Left colon (tissue), 2 donors: Measurements from ENCODE around the gene TMEM9B. TPM values are rescaled to one million over a fixed set of nuclear protein-coding genes. Genes with fewer than 3 reads are reported as not detected.
"Not testable (repeated sequence)": the region's sequence is repeated elsewhere in the genome, so short reads cannot be mapped to it uniquely, and the experiment has no call there.

Experiments used
- ATAC-seq: fragments of 200-7000 bp; cut with Tn5 transposase; one replicate; pipeline ENCODE4 v1.9.1; 2020; ENCODE audit warnings: mild to moderate bottlenecking, moderate library complexity
- DNase-seq, 2 donors: peaks; one replicate each; pipeline ENCODE4 v3.0.0-alpha.2; 2020
- intact Hi-C, 2 donors: fragments of 100-400 bp; cut with DNase I in 1 of 2; cut with micrococcal nuclease in 1 of 2; formaldehyde crosslinking; loops; one replicate each; pipeline versions ENCODE4 v1.11.2 to v1.14.0; 2022; cut with DNase I, micrococcal nuclease
- long read RNA-seq: library from polyadenylated mRNA; unstranded; transcript quantifications from one replicate; pipeline ENCODE4 v2.0.0, GENCODE V29; 2021
- total RNA-seq, 2 donors: library from RNA; stranded (reverse); fragmentation: NEBNext Ultra II Directional; extraction: Animal tissue kit (Norgen Biotek cat#: 25700); gene quantifications; one replicate each; pipeline ENCODE4 v1.2.1, GENCODE V29; 2021
- donor health status: DM: no; HTN: no; CAD: no.
- donor health status: DM: yes; HTN: yes; CAD: no.

The TMEM9B gene
- 10 to 100 TPM; 90.2 to 90.8 TPM for total RNA-seq
- long read RNA-seq, transcript TMEM9B-205 (5 exons, 2,083 nt) = major isoform, 408 of 449 reads
- long read RNA-seq, transcript TMEM9B-201 (4 exons, 1,659 nt) = minor isoform, 25 of 449 reads
- long read RNA-seq, transcript TMEM9B-202 (5 exons, 1,433 nt) = minor isoform, 7 of 449 reads
- long read RNA-seq, partial matches to known transcripts = 2 of 449 reads
- long read RNA-seq, other reads (novel, unspliced or antisense) = 7 of 449 reads

DNA sequence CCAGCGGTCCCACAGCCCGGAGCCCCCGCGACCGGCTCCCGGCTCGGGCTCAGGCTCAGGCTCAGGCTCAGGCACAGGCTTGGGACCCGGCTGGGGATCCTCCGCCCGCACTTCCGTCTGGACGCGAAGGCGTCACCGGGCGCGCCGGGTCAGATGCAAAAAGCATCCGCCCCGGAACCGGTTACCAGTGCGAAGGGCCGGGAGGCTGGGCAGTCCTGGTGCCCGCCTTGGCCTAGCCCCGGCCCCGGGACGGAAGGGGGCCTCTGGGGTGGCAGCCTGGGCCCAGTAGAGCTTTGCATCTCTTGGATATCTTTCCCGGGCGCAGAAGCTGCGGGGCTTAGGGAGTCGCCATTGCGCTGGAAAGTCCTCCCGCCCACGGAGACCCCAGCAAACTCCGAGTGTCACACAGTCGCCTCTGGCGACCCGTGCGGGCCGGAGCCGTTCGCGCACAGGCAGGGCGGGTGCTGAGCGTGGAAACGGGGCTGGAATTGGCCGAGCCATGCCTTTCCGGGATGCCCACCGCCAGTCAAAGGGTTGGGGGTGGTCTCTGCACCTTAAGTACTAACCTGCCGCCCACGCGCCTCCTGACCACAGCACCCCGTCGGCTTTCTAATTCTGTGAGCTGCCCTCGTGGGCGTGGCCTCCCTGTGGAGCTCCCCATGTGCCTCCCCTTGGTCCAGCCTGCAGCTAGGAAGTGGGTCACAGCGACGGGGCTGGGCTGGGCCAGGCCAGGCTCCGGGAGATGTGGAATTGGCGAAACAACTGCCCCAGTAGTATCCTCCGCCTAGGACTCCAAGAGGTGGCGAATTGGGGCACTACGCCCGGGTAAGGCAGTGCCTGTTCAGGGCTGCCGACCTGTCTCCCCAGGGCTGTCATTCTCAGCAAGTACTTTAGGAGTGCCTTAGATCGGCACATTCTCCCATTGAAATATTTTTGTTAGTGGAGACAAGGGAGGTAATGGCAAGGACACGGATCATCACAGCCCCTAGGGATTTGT lies at the start of gene TMEM9B:
TMEM9B (minus strand) TSS at position 119 of the 997 bp plus-strand sequence. CDS start 129 bp downstream, outside the sequence.
- intact Hi-C loops = no loop called here
- ATAC-seq (peak; percentile 88), DNase-seq (peak; percentile 91 to 94)

DNA sequence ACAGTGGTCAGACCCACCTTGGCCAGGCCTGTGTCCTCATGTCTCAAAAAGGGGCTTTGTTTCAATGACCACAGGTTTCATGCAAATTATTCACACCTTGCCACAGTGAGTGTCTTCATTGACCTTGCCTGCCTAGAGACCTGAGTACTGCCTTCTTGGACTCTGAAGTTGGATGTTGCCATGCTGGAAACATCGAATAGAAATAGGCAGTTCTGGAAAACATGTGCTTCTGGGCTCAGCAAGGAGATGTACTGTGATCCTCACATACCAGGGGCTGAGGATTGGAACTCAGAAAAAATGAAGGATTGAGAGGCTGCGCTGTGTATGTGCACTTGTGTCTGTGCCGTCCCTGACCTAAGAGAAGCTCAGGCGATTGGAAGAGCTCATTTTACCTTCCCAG lies 49.1 kb upstream of the TMEM9B start:
- no peak for ATAC-seq
- no peak for DNase-seq
- intact Hi-C loops = loop anchor here in 1 of 2 donors (10.0 kb wide), 1 partner anchor 121 kb away; no protein-coding TSS in a partner anchor

DNA sequence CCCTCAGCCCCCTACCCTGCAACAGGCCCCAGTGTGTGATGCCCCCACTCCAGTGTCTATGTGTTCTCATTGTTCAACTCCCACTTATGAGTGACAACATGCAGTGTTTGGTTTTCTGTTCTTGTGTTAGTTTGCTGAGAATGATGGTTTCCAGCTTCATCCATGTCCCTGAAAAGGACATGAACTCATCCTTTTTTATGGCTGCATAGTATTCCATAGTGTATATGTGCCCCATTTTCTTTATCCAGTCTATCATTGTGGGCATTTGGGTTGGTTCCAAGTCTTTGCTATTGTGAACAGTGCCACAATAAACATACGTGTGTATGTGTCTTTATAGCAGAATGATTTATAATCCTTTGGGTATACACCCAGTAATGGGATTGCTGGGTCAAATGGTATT lies 45.3 kb upstream of the TMEM9B start:
- DNase-seq, intact Hi-C loops, ATAC-seq: not testable (repeated sequence)

GRCh38 chr11:9008661-9009060 lies 44.4 kb upstream of the TMEM9B start:
- intact Hi-C loops = no loop called here
- no peak for ATAC-seq
- DNase-seq = no peak

DNA sequence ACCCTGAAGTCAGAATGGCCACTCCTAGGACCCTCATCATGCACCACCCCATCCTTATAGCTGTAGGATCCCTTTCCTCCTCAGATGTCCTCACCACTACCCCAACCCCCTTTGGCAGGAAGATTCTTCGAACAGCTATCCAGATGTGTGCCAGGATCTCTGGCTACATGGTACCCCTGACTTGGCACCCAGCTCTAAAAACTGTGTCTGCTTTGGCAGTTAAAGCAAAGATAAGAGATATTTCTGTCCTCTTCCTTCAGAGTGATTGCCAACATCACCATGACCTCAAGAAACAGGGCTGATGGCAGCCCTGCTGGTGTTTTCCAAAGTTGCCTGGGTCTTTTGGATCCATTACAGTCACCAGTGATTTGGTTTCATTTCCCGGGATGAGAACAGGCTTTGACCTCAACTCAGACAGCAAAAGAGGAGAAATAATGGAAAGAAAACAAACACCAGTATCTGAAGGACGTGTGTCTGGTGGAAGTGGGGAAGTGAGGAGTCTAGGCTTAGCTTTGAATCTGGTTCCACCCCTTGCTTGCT lies 43.8 kb upstream of the TMEM9B start:
- DNase-seq = no peak
- ATAC-seq = no peak
- intact Hi-C loops = no loop called here

GRCh38 chr11:9005087-9005486 lies 40.8 kb upstream of the TMEM9B start:
- ATAC-seq (no peak), DNase-seq (no peak)
- intact Hi-C loops = no loop called here

- peak; percentile 33 for ATAC-seq
- peak in 1 of 2 donors; percentile 25 for DNase-seq
- intact Hi-C loops = no loop called here
Observed at GRCh38 chr11:9004183-9004926, 40.1 kb upstream of the TMEM9B start.

DNA sequence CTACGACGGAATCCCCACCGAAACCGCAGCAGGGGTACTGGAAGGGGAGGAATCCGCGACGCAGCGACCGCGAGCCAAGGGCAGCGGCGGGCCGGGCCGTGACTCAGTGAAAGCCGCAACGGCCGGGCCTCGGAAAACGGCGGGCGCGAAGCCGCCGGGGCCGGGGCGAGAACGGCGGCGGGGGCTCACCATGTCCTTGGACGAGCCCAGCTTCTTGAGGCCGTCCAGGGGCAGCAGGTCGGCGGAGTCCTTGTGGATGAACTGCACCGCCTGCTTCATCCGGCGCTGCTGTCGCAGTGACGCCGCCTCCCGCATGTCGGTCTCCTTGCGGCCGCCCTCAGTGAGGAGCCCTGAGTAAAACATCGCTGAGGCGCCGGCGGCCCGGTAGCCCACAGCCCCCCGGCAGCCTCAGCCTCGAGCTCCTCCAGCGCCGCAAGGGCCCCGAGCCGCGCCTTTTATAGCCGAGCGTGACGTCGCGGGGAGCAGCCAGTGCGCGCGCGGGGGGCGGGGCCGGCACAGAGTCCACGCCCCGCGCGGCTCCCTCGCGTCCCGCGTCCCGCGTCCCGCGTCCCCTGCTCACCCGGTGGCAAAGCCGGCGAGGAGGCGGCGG lies 39.4 kb upstream of the TMEM9B start, which contains the start of gene NRIP3:
NRIP3 (minus strand) TSS at position 429 of the 610 bp plus-strand sequence; CDS start at position 363, 66 bp downstream.
- ATAC-seq = peak; percentile 97
- DNase-seq = peak; percentile 58 to 81
- intact Hi-C loops = no loop called here

DNA sequence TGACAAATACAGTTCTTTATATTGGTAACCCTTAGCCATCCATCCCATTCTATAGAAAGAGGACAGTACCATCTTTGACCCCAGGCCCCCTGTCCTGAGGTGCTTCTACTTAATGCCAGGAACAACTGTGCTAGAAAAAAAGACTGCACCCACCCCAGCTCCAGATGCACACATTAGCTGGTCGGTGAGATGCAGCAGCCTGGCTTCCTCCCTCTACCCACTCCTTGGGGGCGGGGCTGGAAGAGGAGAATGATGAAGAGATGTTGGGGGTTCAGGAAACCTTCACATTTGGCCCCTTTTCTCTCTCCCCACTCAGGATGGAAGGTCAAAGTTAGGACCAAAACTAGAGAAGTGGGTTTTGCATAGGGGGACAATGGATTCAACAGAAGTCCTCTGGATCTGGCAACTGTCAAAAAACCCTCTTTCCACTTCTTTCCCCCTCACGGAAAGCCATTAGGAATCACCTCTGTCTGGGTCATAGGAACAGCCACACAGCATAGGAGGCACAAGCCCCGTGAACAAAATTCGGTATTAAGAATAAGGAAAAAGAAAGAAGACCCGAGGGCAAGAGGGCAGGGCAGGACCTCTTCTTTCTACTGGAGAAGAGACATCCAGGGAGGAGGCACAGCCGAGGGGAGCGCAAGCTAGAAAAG lies 38.8 kb upstream of the TMEM9B start:
- ATAC-seq (no peak), DNase-seq (no peak)
- intact Hi-C loops = no loop called here

GRCh38 chr11:9001736-9002135 lies 37.5 kb upstream of the TMEM9B start:
- DNase-seq = no peak
- ATAC-seq = no peak
- intact Hi-C loops = no loop called here

GRCh38 chr11:8998017-8998416 lies 33.8 kb upstream of the TMEM9B start:
- no peak for DNase-seq
- no peak for ATAC-seq
- intact Hi-C loops = no loop called here

DNA sequence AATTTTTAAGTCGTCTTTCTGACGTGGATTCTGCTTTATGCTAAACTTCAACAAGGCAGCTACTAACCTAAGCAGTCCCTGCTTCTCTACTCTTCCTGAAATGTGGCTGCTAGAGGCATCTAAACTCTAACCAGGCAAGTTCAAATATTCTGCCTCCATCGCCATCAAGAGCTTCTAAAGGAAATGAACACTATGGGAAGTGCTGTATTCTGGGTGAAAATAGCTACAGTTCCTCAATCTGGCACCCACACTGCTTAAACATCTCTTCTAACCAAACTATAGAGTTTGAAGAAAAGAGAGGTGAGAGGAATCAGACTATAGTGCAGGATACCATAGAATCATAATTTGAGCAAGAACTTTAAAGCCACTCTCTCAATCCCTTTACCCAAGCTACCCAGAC lies 33.2 kb upstream of the TMEM9B start:
- no peak for ATAC-seq
- intact Hi-C loops = no loop called here
- no peak for DNase-seq

DNA sequence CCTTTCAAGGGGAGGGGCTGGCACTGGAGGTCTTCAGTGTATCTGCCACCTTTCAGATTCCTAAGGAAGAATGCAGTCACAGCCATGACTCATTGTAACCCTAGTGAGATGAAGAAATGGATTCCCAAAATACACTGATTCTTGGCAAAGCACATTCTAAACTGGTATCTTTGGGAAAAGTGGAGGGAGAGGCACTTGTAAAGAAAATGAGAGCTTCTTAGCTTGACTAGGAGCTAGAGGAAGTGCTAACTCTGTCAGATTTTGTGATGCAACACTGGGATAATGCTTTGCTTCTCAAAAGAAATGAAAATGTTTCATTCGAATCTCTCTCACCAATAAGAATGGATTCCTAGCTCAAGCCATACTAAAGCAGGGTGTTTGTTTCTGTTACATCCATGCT lies 25.2 kb upstream of the TMEM9B start:
- no peak for ATAC-seq
- DNase-seq = no peak
- intact Hi-C loops = no loop called here

DNA sequence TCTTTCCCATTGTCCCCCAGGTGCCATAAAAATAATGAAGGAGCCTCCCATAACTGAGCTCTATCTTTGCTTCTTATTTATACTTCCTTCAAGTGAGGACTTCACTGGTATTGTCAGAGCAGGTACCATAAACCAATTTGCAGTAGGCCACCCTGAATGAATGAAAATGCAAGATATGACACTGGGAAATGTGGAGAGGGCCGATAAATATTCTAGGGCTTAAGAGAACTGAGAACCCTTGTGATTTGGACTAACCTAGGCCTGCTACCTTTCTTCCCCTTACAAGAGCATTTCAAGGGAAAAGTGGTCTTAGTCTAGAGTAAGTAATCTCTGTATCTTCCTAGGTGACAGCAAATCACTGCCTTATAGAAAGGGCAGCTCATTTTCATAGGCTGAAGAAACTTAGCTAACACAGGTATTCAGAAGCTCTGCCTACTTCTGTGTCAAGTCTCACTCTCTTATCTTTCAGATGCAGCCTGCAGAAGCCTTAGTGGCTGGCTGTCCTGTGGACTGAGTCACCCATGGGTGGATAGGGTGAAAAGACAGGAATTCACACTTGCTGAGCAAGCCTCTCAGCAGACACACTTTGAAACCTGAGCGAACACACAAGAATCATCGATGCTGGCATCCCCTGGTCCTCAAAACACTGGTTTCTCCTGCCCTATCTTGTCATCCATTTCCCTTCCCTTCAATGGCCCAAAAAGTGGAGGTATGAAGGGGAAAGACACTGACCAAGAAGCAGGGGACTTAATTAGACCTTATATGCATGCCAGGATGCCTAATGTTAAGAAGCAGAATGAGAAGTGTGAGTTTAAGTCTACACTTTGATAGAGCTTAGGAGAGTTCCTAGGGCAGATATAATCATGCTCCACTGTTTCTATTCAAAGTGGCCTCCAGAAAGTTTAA lies 24.3 kb upstream of the TMEM9B start:
- DNase-seq = no peak
- intact Hi-C loops = no loop called here
- no peak for ATAC-seq

- ATAC-seq (no peak), DNase-seq (no peak)
- intact Hi-C loops = no loop called here
Observed at GRCh38 chr11:8987446-8987845, 23.2 kb upstream of the TMEM9B start.

DNA sequence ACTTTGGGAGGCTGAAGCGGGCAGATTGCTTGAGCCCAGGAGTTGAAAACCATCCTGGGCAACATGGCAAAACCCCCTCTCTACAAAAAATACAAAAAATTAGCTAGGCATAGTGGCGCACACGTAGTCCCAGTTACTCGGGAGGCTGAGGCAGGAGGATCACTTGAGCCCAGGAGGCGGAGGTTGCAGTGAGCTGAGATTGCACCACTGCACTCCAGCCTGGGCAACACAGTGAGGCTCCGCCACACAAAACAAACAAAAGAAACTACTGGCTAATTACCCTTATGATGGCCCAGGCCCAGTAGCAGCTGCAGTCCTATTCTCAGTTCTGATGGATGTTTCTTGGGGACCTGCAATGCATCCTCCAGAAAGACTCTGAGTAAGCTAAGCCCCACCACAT lies 22.5 kb upstream of the TMEM9B start:
- intact Hi-C loops, DNase-seq, ATAC-seq: not testable (repeated sequence)

GRCh38 chr11:8985462-8985861 lies 21.2 kb upstream of the TMEM9B start:
- DNase-seq = no peak
- intact Hi-C loops = no loop called here
- ATAC-seq = no peak
